HG02798 (cell line): Measurements from ENCODE around the gene MAPK10.
"Not testable (repeated sequence)": the region's sequence is repeated elsewhere in the genome, so short reads cannot be mapped to it uniquely, and the experiment has no call there.

Source experiments
- ATAC-seq: cut with Tn5 transposase; IDR thresholded peaks from one replicate; pipeline ENCODE4 v1.9.1; 2021; ENCODE audit warnings: mild to moderate bottlenecking; ENCODE audit not compliant: unreplicated experiment, poor library complexity

MAPK10 gene

DNA sequence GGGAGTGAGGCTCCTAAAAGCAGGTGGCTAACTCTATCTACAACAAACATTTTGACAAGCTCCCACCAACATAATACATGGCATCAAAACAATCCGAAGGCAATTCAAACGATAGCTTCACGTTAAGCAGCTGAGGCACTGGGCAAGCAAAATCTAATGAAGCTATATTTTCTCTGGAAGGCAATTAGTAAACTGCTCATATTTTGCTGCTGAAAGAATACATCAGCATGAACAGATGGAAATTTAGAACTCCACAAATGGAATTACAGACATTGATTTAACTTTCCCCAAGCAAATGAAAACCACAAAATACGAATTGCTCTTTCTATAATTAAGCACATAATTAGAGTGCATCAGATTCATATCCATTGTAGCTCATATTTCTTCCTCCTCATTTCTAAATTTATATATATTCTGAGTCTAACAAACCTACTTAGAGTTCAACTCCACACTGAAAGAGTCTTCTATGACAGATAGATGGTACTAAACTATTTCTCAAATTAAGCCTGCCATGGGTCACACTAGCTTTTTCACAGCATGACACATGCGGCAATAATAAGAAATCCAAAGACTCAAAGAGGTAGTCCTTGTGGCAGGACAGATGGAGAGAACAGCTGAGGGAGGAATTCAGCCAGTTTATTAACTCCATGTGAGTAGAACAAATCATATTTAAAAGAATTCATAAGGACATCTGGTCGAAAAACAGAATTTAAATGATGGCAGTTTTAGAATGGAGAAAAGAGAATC lies 305.4 kb downstream of the MAPK10 start:
- no peak for ATAC-seq

DNA sequence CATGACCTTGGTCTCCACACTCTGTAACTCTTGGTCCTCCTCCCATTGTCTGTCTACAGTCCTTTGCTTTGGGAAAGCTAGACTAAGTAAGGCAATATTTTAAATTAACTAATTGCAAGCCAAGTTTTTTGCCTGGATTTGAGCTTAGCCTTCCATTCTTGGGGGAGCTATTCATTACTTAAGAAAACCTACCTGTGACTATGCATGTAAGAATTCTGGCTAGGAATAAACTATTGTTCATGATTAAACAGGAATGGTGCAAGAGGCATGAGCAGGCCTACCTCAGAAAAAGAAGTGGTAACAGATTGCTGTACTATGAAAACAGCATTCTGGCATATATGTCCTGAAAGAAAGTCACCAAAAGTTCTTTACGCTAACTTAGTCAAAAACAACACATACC lies 309.4 kb downstream of the MAPK10 start:
- no peak for ATAC-seq

DNA sequence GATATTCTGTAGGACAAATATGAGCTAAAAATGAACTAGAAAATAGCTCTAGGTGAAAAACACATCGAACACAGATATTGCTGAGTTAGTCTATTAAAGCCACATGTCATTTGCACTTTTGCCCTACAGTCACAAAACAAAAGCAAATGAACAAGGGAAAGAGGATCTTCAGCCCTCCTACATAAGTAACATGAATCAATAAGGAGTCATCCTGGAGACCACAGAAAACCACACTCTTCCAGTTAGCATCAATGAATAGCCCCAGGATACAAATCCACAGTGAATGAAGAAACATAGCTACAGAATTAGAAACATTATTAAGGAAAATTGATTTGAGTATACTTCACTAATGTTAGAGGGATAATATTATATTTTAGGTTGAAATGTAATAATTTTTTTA lies 311.4 kb downstream of the MAPK10 start:
- ATAC-seq = no peak

DNA sequence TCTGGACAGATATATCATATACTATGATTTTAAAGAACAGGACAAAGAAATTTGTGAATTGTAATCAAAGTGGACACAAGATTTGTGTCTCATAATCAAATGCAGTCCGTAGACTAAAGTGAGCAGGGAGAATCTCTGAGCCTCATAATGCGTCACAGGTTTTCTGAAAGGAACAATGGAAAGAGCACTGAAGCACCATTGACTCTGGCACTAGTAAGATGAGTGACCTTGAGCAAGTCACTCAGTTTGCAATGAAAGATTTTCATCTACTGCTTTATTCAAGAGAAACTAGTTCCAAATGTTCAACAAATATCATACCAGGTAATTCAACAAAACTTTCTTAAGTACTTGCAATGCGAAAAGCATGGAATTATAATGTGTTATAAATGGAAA lies 315.3 kb downstream of the MAPK10 start:
- ATAC-seq = no peak

DNA sequence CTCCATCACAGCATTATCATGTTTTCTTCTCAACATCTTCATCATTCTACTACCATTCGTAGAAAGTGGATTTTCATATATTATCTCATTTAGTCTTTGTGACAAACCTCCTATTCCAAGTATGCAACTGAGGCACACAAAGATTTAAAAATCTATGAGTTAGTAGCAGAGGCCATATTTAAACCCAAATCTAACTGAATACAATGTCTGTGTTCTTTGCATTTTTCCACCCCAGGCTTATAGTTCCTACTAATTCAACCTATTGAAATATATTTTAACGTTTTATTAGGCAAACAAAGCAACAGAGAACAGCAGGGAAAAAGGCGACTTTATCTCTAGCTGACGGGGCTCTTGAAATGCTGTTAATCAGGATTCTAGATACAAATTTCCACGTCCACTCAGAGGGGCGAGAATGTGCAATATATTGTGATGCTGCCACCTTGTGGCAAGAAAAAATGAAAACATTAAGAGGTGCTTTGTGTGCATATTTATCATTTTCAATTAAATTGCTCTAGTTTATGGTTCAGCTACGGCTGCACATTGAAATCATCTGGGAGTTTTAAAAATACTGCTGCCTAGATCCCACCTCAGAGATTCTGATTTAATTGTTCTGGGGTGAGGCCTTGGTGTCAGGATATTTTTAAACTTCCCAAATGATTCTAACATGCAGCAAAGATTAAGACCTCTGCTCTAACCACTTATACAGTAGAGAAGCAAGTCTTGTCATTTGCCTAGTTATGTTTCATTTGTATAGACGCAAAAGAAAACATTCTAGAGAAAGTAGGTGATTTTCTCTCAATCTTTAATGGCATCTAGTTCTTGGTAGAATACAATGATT lies 315.9 kb downstream of the MAPK10 start:
- ATAC-seq = peak; percentile 69

DNA sequence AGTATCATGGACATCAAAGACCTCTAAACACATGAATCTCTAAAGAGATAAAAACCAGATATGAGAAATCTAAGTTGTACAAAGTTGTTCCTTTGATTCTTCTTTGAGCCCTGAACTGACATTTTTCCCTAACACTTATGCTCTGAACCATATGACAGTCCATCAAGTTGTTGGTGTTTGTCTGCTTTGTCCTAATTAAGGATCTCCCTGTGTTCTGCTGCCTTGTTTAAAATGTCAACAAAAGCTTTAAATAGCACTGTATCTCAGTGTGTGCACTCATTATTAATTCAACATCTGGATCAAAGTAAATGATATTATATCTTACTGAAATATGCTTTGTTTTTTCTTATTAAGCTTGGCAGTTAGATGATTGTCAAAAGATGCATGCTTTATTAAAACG lies 321.8 kb downstream of the MAPK10 start:
- no peak for ATAC-seq

DNA sequence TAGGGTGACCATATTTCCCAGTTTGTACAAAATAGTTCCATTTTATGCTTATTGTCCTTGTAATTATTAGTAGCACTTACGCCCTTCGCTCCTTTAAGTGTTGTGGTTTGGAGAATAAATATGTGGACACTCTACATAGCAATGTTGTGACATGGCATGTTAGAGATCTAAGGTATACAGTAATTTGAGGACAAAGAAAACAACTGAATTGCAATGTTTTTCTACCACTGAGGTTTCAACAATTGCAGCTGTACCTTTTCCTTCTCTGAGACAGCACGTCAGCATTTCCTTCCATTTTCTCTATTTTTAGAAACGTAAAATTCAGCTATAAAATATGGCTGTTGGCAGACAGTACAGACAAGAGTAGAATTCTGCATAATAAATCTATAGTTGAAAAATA lies 323.1 kb downstream of the MAPK10 start:
- ATAC-seq = no peak

DNA sequence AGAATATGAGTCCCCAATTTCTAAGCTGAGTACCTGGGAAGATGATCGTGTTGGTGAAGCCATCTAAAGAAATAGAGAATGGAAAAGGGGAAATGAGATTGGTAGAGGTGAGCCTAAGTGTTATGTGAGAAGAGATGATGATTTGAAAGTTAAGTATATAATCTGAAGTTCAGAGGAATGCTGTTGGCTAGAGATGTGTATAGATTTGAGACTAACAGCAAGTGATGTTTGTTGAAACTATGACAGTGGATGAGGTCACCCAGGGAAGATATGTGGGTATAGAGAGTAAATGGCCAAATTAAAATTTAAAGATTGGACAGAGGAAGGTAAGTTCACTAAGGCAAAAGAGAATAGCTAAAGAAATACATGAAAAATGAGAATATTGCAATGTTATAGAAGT lies 324.2 kb downstream of the MAPK10 start:
- ATAC-seq = no peak

DNA sequence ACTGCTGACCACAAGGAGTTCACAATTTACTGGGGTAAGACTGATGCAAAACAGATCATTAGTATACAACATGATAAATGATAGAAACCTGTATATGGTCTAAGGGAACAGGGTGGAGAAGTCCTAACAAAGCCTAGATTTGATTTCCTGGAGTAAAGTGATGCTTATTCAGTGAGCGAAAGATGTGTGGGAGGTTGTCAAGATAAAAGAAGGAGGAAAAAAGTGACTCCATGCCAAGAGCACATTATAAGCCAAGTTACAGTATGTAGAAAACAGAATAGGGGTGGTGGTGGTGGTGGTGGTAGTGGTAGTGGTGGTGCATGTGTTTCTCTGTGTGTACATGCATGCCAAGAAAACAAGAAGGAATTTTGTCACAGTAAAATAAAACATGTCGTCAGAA lies 325.2 kb downstream of the MAPK10 start:
- no peak for ATAC-seq

DNA sequence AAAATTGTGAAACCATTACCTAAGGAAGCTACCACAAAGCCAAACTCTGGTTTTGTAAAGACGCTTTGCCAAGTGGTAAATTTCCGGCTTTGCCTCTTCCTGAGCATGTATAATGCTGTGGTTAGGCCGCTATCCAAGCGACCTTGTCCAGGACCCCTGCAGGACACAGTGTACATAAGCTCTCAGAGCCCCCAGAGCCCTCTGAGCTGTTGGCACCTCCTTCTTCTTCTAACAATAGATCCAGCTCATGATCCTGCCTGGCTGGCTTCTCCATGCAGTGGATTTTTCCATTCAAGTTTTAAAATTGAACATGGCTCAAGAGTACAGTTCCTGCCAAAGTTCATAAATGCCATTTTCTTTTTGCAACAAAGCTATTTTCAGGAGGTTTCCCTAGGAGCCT lies 326.7 kb downstream of the MAPK10 start:
- ATAC-seq = no peak

DNA sequence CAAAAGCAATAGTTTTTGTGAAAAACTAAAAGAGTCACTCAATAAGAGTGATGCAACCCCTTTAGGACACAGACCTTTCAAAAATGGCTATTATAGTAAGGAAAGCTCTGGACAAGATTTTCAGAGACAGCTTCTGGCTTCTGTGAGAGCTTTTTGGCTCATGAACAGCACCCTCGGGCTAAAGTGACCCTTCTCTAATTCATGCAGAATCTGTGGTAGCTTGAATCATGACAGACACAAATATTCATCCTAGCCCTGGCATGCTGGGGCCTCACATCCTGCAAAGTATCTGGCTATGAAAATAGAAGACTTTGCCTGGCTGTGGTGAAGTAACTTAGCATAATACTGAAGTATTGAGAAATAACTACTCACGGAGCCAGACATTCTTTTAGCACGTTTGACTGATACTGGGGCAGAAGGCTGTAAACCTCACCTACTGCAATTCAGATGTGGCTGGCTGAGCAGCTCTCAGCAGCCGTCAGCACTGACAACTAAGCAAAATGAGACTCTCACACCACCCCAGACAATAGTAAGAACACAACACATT lies 327.3 kb downstream of the MAPK10 start:
- ATAC-seq = no peak

DNA sequence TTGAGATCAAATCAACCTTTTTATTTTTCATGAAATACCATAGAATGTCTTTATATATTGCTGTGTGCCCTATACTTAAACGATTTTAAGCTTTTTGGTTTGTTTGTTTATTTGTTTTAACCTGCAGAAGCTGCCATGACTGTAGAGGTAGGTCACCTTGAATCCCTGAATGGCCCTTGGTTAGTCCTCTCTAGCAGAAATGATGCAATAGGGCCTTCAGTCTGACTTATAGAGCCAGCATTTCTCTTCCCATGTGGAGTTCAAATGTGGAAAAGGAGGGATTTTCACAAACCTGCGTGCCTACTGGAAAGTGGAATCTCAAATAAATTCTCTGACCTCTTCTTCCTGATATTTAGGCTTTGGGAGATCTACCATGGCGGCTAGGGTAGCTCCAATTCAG lies 327.9 kb downstream of the MAPK10 start:
- ATAC-seq = no peak

DNA sequence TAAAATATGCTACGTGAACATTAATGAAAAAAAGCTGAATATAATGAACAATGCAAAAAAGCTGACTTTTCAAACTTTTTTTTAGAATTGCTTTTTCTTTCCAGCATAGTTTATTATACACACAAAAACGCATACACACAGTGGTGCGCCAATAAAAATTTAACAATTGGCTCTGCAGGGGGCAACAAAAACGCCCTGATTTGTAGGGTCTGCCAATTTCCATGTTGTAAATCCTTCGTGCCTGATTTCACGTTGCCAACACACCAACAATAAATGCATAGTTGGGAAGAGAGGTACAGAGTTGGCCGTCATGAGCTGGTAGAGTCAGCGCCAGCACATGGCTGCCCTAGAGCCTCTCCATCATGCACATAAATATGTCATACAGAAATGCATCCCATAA lies 333.1 kb downstream of the MAPK10 start:
- ATAC-seq = no peak

DNA sequence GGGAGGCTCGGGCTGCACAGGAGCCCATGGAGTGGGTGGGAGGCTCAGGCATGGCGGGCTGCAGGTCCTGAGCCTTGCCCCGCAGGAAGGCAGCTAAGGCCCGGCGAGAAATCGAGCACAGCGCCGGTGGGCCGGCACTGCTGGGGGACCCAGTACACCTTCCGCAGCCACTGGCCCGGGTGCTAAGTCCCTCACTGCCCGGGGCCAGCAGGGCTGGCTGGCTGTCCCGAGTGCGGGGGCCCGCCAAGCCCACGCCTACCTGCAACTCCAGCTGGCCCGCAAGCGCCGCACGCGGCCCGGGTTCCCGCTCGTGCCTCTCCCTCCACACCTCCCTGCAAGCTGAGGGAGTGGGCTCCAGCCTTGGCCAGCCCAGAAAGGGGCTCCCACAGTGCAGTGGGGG lies 338.2 kb downstream of the MAPK10 start:
- ATAC-seq = not testable (repeated sequence)

DNA sequence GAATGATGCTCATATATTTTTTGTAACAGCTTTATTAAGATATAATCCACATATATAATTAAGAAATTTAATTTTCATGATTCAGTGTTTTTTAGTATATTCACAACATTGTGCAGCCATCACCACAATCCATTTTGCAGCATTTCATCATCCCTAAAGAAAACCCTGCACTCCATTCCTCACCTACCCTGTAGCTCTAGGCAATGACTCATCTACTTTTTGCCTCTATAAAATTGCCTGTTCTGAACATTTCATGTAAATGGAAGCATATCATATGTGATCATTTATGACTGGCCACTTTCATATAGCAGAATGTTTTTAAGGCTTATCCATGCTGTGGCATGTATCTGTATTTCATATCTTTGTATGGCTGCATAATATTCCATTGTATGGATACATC lies 339.9 kb downstream of the MAPK10 start:
- no peak for ATAC-seq

DNA sequence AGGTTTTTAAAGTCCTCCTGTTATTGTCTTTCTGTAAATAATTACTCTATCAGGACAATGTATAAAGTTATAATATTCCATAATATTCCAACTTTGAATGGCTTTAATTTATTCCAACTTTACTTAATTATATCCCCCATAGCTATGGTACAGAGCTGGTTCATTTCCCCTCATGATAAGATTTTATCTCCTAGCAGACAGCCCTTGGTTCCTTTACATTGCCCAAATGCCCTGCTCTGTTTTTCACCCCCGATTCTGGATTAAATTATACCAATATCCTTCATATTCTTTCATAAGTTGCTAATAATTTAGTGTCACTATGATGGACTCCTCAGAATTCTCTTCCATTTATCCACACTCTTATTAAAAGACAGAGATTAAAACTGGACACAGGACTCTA lies 340.5 kb downstream of the MAPK10 start:
- ATAC-seq = no peak

DNA sequence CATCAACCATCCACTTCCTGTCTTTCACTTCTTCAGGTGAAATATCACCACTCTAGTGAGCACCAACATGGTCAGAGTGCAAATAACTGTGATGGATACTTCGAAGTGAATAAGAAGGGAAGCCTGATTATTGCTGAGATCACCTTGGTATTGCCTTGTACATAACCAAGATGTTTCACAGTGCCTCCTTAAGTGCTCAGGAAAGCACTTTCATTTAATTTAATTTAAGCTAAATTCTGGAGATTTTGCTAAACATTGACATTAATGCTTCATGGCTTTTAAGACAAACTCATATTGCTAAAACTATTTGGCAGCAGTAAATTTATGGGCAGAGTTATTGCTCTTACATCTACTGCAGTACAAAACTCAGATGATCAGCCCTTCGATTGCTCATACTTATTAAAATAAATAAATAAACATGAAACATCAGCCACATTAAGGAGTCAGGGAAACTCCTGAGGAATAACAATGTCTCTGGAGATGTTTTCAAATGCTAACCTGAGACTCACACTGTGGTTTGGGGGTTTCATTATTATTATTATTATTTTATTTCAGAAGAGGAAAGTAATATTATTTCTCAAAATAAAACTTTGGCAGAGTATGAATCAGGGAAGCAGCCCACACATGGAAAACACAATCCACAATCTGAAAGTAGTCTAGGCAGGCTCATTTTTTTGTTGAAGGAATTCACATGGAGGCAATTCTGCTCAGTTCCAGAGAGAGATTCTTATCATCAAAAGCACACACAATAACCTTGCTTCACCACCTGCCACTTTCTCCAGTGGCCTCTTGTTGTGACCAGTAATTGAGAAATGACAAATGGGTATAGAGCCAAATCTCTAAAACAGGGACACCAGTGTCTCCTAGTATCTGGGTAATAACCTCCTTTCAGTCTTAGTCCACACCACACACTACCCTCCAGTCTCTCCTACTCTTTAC lies 344.2 kb downstream of the MAPK10 start:
- no peak for ATAC-seq

DNA sequence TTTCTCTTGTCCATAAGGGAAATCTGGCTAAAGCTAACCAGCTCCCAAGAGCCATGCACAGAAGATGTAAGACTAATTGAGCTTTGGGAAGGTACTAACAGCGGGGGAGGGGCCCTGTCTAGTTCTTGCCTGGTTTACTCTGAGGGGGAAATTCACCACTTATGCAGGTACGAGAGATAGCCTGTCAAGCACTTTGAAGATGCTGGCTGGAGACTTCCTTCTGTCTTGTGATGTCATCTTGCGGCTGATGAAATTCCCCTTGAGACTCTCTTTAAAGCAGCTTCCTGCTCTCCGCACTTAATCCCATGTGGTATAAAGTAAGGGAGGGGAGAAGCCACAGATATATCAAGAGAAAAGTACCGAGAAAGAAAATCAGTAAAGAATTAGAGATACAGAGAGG lies 345.3 kb downstream of the MAPK10 start:
- ATAC-seq = peak; percentile 88

DNA sequence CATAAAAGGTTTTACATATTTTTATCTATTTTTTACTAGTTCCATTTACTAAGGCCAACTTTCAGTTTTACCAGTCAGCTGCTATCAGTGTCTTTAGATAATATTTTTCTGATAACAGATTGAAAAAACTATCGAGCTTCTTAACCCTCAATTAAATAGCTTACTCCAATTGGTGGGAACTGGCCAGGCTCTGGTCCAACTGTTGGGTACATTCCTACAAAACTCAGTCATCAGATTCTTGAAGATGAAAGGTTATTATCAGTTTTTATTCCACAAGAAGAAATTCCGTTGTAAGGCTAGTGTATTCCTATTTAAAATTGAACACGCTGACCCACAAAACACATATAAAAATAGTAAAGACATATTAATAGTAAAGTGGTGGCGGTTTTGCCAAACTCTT lies 346.2 kb downstream of the MAPK10 start:
- ATAC-seq = no peak

DNA sequence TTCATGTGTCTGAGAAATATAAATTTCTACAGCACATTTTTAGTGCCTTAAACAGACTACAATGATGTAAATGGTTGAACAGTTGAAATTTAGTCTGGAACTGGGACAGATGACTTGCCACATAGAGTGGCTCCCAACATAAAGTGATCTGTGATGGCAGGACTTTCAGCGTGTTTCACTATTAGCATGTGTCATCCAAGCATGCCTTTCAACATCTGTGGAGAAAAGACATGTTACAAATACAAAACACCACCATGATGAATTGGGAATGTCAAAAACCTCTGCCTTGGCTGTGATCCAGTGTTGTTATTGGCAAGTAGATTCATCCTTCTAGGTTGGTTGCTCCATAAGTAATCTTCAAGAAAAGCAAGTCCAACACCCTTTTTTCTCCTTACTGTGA lies 348.7 kb downstream of the MAPK10 start:
- no peak for ATAC-seq

DNA sequence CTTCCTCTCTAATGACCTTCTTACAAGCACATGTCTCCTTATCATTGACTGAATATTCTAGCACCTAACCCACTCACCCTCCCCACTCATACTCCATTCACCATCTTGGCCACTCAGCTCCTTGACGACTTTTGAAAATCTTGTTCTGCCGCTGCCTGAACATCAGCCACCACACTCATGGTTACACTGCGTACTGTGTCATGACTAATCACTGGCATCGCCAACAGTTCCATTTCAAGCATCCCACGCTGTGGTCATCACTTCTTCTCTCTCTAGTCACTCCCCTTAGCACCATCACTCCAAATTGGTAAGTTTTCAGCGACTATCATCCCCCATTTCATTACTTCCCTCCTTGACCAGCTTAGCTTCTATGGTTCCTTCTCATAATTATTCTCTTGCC lies 352.8 kb downstream of the MAPK10 start:
- ATAC-seq = no peak
